DND-41 (cell line): ENCODE results near the gene TMEM54.

Experiments used
- CTCF ChIP-seq: IDR thresholded peaks from 2 replicates; pipeline ENCODE4 v1.5.1; 2012; ENCODE audit warnings: borderline replicate concordance, low read length, moderate library complexity, mild to moderate bottlenecking; ENCODE audit not compliant: poor library complexity, severe bottlenecking; ENCODE audit errors: extremely low read depth
- EZH2 ChIP-seq: IDR thresholded peaks from 3 replicates; pipeline ENCODE4 v1.6.1; 2012; ENCODE audit warnings: borderline replicate concordance, low read depth, mild to moderate bottlenecking, moderate library complexity, low read length, inconsistent platforms; ENCODE audit not compliant: severe bottlenecking

GRCh38 chr1:32931760-32932159 is 30.6 kb upstream of the TMEM54 start:
- TF ChIP-seq CTCF (no peak), EZH2 (no peak)
